Stimulated activated CD4-positive, alpha-beta T cell treated with anti-CD3 and anti-CD28 coated beads, Interleukin-4, amount 100 ng/mL, for 48 hours (primary cell): ENCODE results near the gene AZIN2.
"Not testable (repeated sequence)": the region's sequence is repeated elsewhere in the genome, so short reads cannot be mapped to it uniquely, and the experiment has no call there.

Experiments
- DNase-seq, 2 donors: peaks; one replicate each; pipeline ENCODE4 v3.0.0-alpha.2; 2020; ENCODE audit warnings: low read depth in 2 of 2

The AZIN2 gene

DNA sequence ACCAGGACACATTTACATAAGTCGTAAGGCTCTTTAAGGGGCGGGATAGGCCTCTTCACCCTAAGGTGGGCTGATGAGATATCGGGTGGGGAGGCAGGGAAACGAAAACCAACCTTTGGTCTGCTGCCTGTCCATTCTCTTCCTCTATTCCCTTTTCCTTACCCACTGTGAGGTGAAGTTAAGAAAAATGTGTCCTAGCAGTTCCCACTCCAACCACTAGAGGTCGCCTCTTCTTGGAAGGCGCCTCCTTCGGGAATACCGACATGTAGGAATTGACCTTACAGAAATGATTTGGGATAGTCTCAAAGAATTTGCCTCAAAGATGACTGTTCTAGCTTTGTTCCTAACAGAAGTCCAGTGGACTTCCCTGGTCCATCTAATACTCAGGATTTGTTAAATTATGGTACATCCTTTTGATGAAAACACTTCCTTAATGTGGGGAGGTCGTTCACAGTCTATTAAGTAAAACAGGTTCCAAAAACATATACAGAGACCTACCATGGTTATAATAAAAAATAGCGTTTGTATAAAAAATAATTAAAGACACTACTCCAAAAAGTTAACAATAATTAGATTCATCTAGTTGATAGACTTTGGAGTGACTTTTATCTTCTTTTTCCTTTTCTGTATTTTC lies 14.1 kb downstream of the AZIN2 start:
- DNase-seq, result no peak

GRCh38 chr1:33096363-33097005 lies 15.5 kb downstream of the AZIN2 start:
- DNase-seq, result no peak

- no peak for DNase-seq
Measured at GRCh38 chr1:33097137-33097611, 16.2 kb downstream of the AZIN2 start.

GRCh38 chr1:33097762-33098161 lies 16.8 kb downstream of the AZIN2 start:
- DNase-seq, result no peak

GRCh38 chr1:33098371-33098770 lies 17.4 kb downstream of the AZIN2 start:
- no peak for DNase-seq

- peak; percentile 53 to 64 for DNase-seq
Measured at GRCh38 chr1:33099290-33100118, 18.6 kb downstream of the AZIN2 start.

DNA sequence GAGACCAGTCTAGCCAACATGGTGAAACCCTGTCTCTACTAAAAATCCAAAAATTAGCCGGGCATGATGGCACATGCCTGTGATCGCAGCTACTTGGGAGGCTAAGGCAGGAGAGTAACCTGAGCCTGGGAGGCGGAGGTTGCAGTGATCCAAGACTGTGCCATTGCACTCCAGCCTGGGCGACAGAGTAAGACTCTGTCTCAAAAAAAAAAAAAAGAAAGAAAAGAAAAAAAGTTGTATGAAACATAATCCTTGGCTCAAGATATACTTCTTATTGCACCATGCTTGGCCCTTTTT lies 19.1 kb downstream of the AZIN2 start:
- not testable (repeated sequence) for DNase-seq

DNA sequence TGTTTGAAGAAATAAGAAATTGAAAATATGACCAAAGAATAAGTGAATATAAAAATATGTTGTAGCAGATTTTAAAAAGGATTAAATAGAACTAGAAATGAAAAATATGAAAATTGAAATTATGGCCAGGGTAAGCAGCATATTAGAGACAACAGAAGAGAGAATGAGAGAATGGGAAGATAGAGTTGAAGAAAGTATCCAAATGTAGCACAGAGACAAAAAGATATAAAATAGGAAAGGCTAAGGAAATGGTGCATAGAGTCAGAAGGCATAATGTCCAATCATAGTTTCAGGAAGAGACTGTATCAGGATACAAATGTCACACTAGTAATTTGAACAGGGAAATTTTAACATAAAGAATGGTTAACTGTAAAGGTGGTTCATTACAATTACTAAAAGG lies 29.5 kb downstream of the AZIN2 start:
- no peak for DNase-seq

GRCh38 chr1:33111965-33112364 lies 31.0 kb downstream of the AZIN2 start:
- no peak for DNase-seq

GRCh38 chr1:33117440-33118085 lies 36.6 kb downstream of the AZIN2 start:
- DNase-seq, result no peak

GRCh38 chr1:33118274-33118673 lies 37.3 kb downstream of the AZIN2 start:
- no peak for DNase-seq

- no peak for DNase-seq
Measured at GRCh38 chr1:33119050-33119449, 38.1 kb downstream of the AZIN2 start.

DNA sequence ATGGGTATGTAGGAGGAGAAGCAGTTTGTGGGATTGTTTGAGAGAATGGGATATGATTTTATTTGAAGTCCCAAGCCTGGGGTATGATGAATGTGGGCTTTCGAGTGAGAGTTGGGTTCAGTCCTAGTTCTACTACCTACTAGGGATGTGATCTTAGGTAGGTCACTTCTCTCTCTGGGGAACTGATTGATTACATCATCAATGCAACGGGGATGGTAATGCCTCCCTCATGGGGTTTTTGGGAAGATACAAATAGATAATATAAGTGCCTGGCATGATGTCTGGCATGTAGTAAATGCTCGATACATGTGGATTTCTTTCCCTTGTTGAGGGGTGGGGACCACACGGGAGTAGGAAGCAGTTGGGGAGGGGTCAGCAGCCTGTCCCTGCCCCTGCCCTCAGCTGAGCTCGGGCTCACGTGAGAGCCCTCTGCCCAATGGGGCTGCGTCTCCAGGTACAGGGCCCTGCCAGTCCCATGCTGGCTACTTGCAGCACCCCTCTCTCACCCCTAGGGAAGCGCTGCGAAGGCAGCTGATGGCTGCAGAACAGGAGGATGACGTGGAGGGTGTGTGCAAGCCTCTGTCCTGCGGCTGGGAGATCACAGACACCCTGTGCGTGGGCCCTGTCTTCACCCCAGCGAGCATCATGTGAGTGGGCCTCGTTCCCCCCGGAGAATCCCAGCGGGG lies 38.7 kb downstream of the AZIN2 start:
- no peak for DNase-seq

DNA sequence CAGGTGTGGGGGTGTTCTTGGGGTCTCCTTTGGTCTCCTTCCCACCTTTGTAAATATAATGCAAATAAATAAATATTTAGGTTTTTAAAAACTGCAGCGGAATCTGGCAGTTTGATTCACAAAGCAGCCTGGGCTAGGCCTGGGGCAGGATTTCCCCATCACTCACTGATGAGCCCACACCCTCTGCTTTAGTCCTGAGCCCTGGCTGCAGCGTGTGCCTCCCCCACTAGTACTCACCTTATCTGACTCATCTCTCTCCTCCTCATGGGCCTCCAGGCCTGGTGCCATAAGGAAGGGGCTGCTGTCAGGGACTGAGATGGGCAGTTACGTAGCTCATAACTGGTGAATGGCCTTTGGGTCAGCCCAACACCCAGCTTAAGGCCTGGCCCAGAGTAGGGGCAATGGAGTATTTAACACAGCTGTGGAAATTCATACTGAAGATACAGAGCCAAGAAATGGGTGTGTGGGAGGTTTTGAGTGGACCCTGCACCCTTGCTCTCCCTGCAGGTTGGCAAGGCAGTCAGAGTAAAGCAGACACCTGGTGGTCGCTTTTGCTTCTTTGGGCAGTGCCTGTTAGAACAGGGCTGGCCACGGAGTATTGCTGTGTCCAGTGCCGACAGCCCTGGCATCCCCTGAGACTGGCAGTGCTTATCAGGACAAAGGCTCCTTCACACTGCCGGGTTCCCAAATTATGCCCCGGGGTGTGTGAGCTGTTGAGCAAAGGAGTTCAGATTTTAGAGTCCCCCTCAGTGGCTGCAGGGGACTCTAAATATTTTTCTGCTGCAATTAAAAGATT lies 39.7 kb downstream of the AZIN2 start:
- no peak for DNase-seq

- DNase-seq, result no peak
Measured at GRCh38 chr1:33121728-33122127, 40.8 kb downstream of the AZIN2 start.

DNA sequence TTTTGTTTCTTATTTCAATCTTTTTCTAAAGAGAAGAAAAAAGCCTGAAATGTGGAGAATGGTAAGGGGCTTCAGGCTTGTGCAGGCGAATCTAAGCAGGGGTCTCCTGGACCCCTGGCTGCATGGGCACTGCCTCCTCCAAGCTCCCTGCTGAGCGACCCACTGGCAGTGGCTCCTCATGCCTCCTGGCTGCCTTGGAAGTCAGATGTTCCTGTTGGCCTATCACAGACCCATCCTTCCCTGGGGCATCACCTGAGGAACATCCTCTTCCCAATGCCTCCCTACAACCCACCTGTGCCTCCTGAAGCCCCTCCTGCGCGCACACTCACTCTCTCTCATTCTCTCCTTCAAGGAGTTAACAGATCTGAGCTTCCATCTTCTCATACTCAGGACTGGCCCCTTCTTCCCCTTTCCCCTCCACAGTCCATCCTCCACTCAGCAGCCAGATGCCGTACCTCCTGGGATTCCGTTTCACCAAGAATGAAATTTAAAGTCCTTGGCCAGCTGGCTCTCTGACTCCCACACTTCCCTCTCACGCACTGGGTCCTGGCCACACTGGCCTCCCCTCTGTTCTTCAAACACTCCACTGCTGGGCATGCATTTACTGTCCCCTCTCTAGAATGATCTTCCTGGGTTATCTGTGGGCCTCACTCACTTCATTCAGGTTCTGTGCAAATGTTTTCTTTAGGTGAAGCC lies 41.7 kb downstream of the AZIN2 start:
- no peak for DNase-seq

GRCh38 chr1:33123266-33123665 lies 42.3 kb downstream of the AZIN2 start:
- DNase-seq, result no peak

GRCh38 chr1:33124647-33125046 lies 43.7 kb downstream of the AZIN2 start:
- not testable (repeated sequence) for DNase-seq

DNA sequence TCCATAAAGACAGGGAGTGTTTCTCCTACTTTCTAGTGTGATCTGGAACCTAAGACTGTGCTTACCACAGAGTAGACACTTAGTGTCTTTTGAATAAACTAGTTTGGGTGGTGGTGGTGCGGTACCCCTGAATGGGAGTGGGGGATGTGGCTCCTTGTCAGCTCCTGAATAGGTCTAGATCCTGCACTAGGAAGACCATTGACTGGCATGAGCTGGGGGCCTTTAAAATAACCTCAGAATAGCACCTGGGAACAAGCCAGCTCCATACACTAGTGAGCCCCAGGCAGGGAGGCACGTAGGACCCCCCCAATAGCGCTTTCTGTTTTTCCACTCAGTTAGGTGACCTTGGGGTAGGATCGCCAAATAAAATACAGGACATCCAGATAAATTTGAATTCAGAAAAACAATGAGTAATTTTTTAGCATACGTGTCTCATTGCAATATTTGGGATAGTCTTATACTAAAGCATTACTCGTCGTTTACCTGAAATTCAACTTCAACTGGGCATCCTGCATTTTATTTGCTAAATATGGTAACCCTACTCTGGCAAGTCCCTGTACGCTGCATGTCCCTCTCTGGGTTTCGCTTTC lies 45.6 kb downstream of the AZIN2 start:
- DNase-seq, result no peak
